Activated CD4-positive, alpha-beta T cell treated with anti-CD3 and anti-CD28 coated beads, Interleukin-2, amount 50 U/mL, for 24 hours (primary cell): ENCODE measurements around the gene FAR1.
"Not testable (repeated sequence)": the region's sequence is repeated elsewhere in the genome, so short reads cannot be mapped to it uniquely, and the experiment has no call there.

Source experiments
- DNase-seq, 2 donors: peaks; one replicate each; pipeline ENCODE4 v3.0.0-alpha.2; 2020; ENCODE audit warnings: low read depth in 1 of 2, low spot score in 1 of 2

The FAR1 gene

DNA sequence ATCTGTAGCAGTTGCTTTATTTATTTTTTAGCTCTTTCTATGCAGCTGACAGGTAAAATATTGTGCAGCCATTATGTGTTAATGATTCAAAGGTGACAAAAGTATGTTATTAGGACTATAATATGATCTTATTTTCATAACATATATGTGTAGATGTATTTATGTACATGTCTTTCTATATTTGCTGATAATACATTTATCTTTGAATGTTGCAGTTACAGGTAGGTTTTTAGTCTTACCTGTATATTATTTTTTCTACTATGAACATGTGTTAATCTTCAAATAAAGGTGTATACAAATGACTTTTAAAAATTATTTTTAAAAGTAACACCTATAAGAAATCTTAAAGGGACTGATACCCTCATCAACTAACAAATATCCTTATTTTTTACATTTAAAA is 33.6 kb downstream of the FAR1 start:
- DNase-seq: no peak

DNA sequence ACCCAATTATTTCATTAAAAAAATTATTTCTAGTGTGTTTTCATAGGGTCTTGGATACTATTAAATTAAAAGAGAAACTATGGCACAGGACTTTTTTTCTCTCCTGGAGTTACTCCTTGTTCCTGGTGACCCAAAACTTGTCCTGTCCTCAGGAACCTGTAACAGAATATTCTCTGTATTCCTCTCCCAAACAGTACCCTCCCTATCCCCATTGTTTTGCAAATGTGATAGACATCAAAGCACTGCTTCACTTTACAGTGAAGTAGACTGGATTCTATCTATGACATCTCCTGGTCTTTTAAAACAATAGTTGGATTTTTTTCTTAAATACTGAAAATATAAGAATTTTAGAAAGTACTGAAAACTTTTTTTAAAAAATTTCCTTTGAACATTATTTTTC is 37.2 kb downstream of the FAR1 start:
- no peak for DNase-seq

DNA sequence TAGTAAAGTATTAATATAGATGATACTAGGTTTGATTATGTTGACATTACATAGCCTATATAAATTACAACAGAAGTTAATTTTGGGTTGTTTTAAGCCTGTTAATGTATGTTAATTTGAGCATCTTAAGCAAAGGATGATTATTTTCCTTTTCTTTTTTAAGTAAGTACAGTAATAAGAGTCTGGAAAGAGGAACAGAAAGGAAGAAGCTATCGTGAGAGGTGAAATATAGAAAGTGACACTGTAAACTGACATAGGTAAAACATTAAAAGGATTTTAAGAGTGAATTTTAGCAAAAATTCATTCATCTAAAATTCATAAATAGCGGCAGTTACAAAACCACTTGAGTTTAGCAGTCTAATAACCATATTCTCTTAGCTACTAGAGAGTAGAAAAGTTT is 45.5 kb downstream of the FAR1 start:
- DNase-seq: no peak

DNA sequence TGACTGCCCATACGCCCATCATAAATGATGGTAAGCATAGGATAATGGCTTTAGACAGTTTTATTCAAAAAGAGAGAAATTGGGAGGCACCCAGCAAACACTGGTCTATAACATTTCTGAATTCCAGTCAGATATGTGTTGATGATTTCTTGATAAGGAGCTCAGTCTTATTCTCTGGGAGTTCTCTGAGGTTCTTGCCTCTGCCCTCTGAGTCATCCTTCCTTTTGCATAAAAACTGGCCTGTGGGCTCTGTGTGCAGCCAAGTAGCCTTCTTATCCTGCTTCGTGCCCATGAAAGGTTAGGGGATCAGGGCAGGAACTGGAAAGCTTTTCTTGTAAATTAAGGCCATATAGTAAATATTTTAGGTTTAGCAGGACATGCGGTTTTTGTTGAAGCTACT is 48.9 kb downstream of the FAR1 start:
- DNase-seq: no peak

DNA sequence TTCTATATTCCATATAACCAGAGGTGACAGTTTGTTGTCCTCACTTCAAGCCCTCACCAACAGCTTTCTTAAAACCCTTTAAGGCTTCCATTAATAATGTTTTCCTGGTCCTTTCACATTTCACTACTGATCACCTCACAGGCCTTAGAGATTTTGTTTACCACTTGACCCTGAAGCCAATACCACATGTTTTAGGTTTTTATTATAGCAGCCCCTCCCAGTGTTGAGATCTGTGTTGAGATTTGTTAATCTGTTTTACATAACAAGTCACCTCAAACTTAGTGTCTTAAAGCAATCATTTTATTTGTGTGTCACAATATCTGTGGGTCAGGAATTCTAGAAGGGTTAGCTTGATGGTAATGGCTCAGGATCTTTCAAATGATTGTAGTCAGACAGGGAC is 49.9 kb downstream of the FAR1 start:
- DNase-seq: no peak

DNA sequence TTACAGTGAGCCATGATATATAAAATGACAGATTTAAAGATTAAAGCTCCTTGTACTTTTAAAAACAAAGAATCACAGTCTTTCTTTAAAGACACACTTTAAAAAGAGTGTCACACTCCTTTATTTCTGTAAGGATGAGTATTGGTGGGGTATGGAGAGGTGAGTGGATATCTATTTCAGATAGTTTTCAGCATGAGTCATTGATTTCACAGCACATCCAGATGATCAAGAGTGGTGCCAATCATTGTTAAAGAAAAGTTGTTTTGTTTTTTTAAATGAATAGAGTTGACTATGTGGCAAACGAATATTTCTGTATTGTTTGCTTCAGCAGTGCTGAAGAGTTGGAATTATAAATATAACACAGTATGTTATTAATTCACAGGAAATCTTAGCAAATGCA is 52.5 kb downstream of the FAR1 start:
- no peak for DNase-seq

DNA sequence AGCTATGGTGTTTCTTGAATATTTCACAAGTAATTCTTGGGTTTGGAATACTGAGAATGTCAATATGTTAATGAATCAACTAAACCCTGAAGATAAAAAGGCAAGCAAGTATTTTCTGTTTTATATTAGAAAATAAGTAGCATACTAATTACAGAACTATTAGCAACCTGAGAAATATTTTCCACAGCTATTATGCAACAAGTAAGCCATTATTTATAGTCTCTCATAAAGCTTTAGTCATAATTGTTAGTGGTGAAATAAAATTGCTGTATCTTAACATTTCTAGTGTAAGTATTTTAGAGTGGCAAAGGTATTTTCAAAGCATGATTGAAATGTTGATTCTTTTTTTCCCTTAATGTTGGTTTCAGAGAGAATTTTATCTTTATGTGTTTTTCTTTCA is 53.3 kb downstream of the FAR1 start:
- no peak for DNase-seq

DNA sequence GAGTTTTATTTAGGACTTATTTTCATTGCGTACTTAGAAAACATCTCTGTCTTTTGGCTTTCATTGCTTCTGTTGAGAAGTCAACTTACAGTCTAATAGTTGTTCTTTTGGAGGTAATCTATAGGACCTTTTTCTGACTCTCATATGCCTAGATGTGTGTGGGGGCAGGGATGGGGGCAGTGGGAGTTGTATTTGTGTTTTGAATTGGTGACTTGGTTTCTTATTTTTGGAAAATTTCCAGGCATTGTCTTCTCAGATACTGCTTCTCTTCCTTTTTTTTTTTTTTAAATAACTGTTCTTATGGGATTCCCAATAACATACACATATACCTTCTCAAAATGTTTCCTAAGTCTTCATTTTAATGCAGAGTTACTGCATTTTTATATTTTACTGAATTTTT is 58.0 kb downstream of the FAR1 start:
- no peak for DNase-seq

DNA sequence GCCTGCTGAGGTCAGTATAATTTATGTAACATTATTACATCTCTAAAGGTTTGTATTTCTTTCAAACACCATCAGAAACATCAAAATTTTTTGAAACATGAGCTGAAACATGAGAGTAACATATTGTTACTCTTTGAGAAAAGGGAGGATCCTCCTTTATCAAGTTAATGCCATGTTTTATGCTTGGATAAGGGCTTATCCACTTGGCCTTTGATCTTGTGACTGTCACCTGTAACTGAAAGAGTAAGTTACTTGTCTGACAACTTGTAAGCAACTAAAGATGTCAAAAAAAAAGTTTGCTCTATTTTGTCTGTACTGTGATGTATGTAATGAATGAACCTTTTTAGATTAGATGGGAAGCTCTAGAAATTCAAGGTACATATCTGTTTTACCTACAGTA is 59.6 kb downstream of the FAR1 start:
- DNase-seq: no peak

DNA sequence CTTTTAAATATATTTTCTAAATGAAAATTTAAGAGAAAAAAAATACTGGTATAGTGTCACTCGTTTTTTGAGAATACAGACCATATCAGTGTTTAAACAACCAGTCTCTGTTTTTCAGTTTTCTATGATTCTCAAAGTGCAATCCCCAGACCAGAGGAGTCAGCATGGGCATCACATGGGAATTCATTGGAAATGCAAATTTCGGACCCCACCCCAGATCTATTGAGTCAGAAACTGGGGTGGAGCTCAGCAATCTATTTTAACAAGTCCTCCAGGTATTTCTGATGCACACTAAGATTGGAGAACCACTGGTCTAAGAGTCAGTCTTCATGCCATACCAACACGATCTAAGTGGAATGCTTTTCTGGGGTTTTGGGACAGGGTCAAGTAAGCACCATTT is 66.1 kb downstream of the FAR1 start:
- DNase-seq: no peak

DNA sequence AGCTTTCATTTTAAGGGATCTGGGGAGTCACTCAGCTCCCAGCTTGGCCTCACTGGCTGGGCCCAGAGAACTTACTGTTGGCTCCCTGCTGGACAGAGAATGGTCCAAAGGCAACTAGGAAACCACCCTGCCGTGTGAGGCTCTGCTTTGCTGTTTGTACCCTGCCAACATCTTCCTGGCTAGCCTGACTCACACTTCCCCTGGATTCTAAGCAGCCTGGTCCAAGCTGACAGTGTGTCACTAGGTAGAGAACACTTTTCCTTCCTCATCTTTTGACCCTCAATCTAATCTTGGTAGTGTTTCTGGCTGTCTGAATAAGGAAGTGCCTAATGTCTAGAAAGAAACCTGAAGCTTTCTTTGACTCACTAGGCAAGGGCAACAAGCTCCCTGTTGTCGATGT is 76.7 kb downstream of the FAR1 start:
- no peak for DNase-seq

DNA sequence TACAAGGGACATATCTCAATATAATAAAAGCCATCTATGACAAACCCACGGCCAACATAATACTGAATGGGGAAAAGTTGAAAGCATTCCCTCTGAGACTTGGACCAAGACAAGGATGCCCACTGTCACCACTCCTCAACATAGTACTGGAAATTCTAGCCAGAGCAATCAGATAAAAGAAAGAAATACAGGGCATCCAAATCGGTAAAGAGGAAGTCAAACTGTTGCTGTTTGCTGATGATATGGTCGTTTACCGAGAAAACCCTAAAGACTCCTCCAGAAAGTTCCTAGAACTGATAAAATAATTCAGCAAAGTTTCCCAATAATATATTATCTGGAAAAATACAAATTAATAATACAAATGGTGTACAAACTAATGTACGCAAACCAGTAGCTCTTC is 84.8 kb downstream of the FAR1 start:
- not testable (repeated sequence) for DNase-seq

DNA sequence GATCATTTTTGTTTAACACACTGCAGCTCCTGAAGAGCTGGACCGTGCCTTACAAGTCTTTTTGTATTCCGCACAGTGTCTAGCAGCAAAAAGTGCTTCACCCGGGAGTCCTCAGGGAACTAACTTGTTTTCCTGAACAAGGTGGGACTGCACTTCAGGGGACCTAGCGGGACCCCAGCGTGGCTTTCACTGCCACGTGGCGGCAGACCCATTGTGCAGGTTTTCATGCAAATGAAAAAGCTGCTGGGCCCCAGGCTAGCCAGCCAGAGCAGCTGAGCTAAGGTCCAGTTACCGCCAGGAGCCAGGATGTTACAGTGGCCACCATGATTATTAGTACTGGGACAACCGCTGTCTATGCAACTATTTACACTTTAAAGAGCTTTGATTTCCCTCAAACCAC is 90.6 kb downstream of the FAR1 start:
- no peak for DNase-seq

DNA sequence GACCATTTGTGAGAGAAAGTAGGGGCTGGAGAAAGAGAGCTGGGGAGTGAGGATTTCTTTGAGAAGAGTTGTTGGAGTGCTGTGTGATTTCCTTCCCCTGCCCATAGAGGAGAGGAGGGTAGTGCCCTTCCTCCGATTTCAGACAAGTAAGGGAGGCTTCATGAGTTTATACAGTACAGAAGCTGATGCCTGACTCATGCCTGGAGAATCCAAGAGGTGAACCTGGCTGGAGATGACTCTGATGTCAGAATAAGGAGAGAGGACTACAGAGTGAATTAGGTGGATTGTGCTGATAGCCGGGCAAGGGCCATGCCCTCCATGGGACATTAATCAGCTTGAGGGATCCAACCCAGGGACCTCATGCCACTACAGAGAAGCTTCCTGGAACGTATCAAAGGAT is 91.6 kb downstream of the FAR1 start:
- no peak for DNase-seq

DNA sequence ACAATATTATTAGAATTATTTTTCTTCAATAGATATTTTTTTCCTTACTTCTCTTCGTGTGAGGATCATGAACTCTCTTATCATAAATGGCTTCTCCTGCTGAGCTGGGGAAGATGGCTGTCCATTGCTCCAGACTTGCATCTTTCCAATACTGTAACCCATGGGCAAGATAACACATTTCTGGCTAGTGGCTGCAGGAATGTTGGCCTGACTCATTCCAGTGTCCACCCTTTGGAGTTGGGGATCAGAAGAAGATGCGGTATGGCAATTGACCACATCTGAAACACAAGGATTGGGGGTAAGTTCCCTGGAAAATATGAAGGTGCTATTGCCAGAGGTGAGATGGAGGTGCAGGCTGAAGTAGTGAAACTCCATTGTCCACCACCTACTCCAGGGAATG is 92.8 kb downstream of the FAR1 start:
- no peak for DNase-seq

DNA sequence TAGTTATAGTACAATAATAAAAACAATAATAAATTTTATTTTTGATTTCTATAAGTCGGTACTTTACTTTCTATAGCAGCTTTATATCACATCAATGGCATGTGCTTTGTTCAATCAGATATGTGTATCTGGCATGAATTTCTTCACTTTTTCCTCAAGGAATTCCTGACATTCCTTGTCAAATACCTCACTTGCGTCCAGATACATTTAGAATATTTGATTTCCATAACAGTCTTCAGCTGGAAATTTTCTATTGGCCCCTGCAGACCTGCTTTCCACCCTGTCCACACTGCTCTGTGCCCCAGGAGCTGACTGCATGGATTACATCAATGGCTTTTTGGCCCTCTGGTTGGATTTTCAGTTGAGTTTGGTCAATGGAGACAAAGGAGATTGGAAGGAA is 93.2 kb downstream of the FAR1 start:
- no peak for DNase-seq

DNA sequence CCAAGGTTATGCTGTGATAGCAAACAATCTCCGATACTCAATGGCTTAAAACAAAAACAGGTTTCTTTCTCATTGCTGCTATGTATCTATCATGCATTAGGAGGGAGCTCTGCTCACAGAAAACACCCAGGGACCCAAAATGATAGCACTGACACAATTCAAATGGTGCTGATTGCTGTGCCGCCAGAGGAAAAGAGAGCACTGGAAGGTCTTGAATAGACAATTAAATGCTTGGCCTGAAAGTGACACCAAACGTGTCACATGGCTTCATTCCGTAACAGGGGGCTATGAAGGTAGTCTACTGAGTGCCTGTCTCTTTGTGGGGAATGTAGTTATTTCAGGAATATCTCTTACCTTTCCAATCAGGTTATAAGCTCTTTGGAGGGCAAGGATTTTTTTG is 94.2 kb downstream of the FAR1 start:
- no peak for DNase-seq

DNA sequence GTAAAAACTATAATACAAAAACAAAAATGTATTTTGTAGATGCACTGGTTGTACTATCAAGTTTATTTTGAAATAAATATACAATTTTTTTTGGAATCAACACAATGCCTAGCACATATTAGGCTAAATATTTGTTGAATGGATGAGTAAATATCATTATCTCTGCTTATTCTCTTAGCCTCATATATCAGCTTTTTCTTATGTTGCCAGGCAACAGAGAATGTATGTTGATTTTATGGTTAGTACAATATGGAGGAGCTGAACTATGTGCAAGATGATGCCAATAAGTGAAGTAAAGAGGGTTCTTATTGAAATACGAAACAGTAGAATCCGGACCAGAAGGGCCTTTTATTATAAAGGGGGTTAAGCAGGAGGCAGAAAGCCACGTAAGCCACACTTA is 94.9 kb downstream of the FAR1 start:
- no peak for DNase-seq

DNA sequence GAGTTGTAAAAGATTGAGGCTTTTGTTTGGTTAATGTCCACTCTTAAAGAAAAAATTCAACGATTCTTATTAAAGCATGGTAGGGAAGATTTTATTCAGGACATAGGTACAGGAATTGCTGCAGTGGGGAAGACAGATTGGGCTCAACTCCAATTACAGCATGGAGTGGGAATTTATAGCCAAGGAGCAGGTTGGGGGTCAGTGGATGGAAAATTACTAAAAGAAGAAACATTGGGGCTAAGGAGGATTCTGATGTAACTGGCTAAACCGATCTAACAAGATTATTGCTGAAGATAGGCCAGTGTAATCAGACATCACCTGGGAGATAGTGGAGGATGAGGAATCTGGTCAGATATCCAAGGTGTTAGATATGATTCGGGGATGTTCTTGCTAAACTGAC is 97.4 kb downstream of the FAR1 start:
- DNase-seq: no peak

DNA sequence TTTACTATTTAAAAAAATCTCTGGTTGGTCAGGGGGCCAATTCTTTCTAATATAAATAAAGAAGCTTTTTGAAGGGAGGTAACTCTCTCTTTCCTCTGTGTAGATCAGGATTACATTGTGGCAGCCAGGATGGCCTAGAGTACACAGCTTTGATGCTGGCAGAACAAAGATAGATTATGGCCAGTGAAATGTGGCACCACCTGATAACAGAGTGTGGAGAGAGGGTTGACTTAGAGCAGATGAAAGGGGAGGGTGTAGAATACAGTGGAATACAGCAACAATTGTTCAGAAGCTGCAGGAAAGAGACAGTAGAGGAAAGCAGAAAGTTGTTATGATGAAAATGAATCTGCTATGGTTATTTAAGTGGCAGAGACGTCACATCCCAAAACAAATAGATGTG is 99.0 kb downstream of the FAR1 start:
- DNase-seq: no peak

DNA sequence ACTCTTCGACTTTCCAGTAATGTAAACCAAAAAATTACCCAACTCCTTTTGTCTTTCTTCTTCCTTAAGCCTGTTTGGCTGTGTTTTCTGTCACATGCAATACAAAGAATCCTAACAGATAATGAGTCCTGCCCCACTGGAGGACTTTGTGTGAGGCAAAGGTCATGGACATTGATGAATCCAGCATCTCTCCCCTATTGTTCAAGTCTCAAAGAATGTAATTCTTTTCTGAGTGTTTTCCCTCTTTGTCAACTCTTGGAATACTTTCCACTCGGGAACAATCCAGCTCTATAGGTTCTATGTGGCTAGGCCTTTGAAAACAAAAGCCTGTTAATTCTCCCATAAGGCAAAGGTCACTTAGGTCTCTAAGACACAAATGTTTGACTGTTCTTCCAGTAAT is 100.7 kb downstream of the FAR1 start:
- no peak for DNase-seq

DNA sequence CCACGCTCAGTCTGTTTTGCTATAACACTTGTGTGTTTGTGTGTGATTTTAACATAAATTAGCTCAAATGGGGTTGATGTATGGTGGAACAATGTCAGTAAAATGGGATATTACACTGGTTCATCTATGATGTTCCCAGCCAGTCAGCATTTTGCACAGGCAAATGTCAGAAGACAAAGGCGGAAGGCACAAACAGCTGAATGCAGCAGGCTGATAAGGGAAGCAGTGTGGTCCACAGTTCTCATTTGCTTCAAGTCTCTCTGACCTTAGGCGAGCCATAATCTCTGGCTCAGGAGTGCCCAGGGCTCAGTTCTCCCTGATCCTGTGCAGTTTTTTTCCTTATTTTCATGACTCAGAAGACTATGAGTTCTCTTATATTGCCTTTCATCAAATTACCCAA is 102.7 kb downstream of the FAR1 start:
- no peak for DNase-seq

DNA sequence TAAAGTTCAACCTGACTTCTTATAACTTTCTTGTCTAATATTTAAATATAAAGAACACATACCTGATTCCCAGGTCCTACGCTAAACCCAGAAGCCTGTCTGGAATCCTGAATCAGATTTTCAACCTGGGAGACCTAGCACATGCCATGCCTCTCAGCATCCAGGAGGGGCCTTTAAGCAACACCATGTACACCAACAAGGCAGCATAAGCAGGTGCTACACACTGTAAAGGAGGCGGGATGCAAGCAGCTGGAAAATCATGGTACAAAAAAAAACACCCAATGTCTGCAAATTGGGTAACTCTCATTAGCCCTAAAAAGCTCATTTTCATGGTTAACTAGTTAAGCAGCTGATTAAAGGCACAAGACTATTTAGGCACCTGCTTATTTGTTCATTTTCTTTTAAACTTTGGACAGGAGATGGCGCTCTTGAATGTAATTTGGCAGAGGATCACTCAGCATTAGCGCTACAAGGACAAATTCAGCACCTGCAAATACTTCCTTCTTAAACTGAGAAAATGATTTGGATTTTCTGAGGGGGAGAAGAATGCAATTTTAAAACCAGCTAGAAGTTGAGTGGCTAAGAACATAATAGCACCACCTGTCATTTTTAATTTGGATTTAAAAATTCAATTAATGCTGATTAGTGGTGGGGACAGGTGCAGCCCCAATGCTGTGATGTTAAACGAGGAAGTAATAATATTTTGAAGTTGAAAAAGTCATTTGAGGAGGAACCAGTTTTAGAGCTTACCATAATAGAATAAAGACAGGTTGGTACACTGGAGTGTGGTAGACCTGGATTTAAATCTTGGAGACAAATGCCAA is 104.0 kb downstream of the FAR1 start:
- peak in 1 of 2 donors; percentile 27 for DNase-seq

DNA sequence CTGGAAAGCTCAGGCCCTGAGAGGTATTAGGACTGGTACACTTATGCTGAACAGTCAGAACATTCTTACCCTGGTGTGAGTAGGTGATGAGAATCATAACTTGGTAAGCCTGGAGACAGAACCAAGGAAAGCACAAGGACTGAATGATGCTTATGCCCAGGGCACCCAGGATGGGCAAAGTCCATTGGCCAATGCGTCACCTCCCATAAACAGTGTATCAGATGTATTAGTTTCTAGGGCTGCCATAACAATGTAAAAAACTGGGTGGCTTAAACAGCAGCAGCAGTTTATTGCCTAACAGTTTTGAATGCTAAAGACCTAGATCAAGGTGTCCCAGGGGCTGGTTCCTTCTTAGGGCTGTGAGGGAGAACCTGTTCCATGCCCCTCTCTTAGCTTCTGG is 107.0 kb downstream of the FAR1 start:
- no peak for DNase-seq
